EL (cell line): ENCODE measurements around the gene CYSRT1.

Experiments used
- DNase-seq: peaks from one replicate; pipeline ENCODE4 v3.0.0-alpha.2; 2016

CYSRT1 gene

GRCh38 chr9:137275203-137275587 is 50.2 kb downstream of the CYSRT1 start:
- no peak for DNase-seq
